HG03280 (cell line): ENCODE results near the gene PROM1.

ENCODE experiments used
- ATAC-seq: cut with Tn5 transposase; IDR thresholded peaks from one replicate; pipeline ENCODE4 v1.9.1; 2021; ENCODE audit warnings: mild to moderate bottlenecking, moderate library complexity; ENCODE audit not compliant: unreplicated experiment

Gene PROM1

GRCh38 chr4:16065066-16065465 is 18.8 kb downstream of the PROM1 start:
- ATAC-seq = no peak

DNA sequence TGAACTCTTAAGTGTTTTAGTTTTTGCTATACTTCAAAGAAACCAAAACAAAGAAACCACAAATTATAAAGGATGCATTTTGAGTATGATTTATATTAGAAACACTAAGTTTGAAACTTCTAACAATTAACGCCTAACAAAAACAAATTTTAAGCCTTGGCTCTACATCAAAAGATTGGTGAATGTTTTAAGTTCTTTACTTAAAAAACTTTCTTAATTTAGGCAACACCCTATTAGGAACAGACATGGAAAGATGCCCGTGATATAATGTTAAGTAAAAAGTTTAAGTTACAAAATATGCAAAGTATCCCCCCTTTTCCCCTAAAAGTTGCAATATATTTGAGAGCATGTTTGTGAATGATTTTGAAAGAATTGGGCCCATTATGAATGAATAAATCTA is 21.2 kb downstream of the PROM1 start:
- ATAC-seq = no peak

- ATAC-seq = no peak
Observed at GRCh38 chr4:16056681-16057385, 27.0 kb downstream of the PROM1 start.

- ATAC-seq = no peak
Observed at GRCh38 chr4:16055873-16056272, 27.9 kb downstream of the PROM1 start.

GRCh38 chr4:16055471-16055870 is 28.4 kb downstream of the PROM1 start:
- ATAC-seq = no peak

GRCh38 chr4:16052939-16053338 is 30.9 kb downstream of the PROM1 start:
- no peak for ATAC-seq

DNA sequence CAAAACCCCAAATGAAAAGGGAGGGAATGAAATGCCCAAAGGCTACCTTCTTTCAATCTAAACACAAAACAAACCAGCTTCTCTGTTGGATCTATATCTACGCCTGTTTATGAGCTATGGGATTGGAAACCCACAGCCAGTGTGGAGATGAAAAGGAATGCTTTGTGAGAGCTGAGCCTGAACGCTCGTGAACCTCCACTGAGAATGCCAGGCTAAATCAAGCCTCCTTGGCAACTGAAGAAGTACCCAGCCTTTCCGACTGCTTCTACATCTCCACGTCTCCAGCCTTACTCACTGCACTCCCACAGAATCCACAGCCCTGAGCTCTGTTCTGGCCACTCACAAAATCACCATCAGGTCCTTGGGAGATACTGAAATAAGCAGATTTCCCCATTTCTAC is 31.8 kb downstream of the PROM1 start:
- ATAC-seq = no peak

DNA sequence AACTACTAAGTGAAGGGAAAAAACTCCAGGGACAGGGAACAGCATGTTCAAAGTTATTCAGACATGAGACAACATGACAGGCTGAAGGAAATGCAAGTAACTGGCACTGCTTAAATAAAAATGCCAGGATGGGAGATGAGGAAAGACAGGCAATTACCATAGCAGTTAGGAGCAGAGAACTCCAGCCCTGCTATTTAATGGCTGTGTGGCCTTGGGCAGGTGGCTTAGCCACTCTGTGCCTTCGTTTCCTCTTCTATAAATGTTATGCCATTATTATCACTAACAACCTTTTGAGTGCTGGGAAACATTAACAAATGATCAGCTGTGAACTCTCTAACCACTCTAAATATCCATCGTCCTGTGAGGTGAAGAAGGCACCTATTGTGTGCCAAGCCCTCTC is 32.7 kb downstream of the PROM1 start:
- no peak for ATAC-seq

GRCh38 chr4:16050669-16051068 is 33.2 kb downstream of the PROM1 start:
- ATAC-seq = no peak

DNA sequence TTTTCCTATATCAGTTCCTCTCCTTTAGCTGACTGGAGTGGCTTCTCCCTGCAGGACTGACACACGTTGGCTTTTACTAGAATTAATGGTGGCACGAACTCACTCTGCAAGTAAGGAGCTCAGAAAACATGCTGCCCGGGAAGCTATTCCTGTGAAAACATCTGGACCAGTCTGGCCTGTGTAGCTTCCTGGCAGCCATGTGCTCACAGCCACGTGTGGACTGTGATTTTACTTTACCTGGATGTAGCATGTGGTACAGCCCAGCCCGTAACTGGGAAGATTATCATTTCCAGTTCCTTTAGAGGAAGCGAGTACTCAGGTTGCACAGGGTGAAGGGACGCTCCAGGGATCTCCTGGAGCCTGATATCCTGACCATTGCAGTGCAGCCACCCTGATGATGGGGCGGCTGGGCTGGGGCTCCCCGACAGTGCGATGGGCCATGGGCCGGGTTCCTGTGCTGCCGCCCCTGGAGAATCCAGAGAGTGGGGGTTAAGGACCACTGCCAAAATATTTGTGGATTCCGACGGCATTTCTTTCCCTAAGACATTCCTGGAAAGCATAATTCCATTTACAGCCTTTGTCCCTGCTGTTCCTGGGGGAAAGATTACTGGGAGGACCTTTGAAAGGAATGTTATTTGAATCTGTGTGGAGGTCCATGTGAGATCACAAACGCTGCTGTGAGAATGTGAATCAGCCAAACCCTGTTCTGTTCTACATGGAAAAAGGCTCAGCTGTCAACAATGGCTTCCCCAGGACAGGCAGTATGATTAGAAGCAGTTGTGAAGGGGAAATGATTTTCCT is 35.0 kb downstream of the PROM1 start:
- no peak for ATAC-seq

GRCh38 chr4:16045687-16046086 is 38.1 kb downstream of the PROM1 start:
- no peak for ATAC-seq

DNA sequence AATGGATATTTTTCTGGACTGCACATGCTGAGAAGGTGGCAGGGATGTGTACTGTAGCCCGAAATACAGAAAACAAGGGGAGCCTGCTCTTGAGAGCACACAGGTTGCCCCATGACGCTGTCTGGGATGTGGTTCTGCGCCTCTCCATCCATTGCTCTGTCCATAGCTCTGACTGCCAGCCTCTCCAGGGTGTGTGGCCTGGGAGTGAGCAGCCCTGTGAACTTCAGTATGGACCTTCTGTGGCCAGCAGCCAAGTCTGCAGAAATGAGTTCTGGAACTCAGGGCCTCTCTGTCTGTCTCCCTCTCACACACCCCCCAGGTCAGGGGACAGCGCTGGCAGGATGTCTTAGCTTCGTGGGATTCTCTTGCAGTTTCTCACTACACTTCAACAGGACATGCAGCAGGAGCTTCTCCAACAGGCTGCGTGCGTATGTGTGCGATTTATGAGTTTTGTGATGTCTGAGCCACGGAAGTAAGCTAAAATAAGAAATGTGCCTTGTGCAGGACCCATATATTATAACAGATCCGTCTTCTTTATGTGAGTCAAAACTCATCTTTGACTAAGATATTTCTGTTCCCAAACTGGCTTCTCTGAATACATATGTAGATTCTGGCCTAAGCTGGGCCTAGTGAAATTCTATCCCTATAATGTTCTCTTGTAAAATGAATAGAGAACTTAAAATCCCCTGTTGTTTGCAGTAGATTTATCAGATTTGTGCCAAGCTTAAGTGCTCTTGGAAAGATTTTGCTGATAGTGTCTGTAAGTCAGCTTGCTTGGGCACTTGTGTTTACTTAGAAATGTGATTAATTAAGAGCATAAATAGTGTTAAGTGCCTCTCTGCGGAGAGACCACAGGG is 40.0 kb downstream of the PROM1 start:
- no peak for ATAC-seq

DNA sequence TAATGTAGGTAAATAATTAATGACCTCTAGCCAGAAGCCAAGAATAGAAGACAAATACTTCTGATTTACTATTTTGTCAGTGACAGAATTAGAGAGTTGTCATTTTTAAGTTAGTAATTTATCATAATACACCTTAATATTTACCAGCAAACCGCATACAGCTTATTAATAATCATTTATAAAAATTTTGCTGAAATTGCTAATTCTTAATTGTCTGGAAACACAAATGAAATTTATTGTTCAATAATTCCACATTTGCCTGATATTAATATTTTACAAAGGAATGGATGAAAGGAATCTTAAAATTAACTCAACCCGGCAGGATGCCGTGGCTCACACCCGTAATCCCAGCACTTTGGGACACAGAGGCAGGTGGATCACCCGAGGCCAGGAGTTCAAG is 44.7 kb downstream of the PROM1 start:
- ATAC-seq = no peak

DNA sequence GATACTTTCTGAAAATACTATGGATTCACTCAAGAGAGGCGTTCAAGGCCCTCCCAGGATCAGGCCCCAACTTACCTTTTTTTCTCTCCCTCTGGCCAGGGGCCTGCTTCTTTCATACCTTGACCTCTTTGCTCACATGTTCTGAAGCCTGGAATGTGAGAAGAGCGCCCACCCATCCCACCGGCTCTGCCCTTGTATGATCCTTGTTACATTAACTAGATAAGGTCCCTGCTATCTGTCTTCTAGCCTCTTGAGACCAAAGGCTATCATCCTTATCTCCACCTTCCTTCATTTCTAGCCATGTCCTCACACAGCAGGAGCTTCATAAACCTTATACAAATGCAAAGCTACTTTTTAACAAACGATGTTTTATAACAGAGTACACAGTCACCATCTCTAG is 45.9 kb downstream of the PROM1 start:
- ATAC-seq = no peak

DNA sequence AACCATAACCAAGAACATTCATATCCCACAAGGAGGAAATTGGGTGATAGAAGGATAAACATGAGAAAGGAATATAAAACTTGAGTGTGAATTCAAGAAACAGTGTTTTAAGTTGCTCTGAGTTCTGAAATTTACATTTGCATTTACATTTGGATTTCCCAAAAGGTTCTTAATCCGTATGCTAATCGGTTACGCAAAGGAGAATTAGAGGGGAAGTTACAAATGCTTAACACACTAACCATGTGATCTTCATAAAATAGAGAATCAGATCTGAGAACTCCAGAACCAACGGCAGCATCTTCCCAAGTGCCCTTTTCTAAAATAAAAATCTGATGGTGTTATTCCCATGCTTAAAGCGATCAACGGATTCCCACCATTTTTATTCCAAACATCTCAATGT is 48.0 kb downstream of the PROM1 start:
- ATAC-seq = no peak

DNA sequence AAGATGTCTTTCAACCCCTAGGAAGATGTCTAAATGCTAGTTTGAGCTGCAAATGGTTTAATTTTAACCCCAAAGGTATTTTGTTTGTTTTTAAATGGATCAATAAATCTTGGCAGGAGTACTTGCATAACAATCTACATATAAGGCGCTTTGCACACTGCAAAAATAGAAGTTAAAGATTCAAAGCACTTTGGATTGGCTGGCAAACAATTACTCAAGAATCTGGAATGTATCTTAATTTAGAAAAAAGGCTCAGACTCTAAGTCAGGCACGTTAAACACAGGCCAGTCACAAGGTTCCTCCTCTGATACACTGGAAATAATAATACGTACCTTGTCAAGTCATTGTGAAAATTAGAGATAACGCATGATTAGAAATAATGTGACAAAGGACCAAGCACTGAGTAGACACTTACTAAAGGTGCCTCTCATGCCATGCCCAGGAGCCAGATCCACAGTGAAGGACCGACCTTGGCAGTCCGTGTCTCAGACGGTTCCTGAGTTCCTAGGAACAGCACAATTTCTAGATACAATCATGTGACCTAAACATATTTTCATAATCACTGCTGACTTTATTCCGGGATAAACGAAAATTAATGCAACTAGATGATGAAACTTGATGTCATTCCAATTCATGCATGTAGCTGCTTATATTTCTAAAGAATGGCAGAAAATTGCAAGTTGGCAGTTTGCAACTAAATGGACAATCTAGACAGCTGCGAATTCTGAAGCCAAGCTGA is 49.6 kb downstream of the PROM1 start:
- ATAC-seq = no peak

DNA sequence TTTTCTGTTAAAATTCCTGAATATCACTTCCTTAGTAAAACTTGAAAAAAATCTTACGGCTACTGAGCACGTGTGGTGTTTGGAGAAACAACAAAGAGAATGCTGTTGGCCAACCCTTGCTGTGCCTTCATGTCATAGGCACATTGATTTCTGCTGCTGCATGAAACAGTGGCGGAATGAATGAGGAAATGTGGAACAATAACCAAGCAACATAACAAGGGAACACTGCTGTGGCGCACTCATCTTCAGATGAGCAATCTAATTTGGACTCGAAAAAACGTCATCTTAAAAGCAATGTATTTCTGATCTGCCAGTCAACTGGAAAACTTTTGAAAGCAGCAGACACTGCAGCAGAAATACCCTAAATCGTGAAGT is 51.4 kb downstream of the PROM1 start:
- ATAC-seq = no peak

DNA sequence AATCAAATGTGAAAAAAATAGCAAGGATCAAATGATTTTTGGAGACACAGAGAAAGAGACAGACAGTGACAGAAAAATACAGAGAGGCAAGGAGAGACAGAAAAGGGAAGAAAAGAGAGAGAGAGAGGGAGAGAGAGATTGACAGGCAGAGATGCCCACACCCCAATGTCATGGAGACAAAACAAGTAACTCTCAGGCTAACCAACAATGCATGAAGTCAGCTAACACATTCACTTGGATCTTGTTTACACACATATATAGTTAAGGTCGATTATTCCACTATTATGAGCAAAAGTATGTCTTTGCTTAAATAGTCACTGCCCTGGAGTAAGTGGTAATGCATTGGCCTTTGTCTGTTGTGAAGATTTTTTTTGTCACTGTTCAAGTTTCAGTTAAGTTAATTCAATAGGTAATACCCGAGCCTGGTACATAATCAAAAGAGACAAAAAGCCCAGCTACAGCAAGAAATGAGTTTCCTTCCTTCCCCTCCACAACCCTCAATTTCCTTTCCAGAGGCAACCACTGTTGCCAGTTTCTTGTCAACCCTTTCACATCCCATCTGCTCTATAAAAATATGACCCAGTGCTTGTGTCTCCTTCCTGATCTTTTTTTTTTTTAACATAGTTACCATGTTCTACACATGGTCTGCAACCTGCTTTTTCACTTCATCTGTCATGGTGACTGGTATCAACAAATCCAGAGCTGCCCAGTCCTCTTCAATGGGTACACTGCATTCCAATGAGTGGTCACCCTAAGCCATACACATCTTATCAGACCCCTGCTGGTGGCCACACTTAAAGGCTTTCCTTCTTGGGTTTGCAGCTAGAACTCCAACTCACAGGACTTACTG is 52.1 kb downstream of the PROM1 start:
- no peak for ATAC-seq

DNA sequence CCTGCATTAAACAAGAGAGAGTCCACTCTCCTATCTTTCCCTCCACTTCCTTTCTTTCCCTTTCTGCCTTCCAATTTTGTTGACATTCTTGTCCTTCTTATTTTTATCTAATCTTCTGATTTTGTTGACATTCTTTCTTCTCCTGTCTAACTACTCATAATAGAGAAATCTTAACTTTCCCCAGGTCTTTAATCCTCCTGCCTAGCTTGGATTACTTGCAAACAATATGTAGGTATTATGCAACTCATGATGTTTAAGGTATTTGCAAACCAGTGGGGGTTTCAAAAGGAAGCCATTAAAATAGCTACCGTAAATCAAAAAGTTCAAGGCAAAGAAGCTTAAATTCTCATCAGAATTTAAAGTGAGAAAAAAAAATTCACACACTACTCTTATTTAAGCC is 53.9 kb downstream of the PROM1 start:
- ATAC-seq = no peak

GRCh38 chr4:16029262-16029661 is 54.6 kb downstream of the PROM1 start:
- ATAC-seq = no peak
